Measurements from ENCODE around the gene FOXM1. TPM values are rescaled to one million over a fixed set of nuclear protein-coding genes. Genes with fewer than 3 reads are reported as not detected.

FOXM1 gene
- total RNA-seq, 2 experiments from 2014 or later: 0.59 to 0.80 TPM

- Histone ChIP-seq H3K4me3 (ENCODE audit: low read length) (peak overlapping the region; percentile 82), H3K27ac (ENCODE audit: low read depth in 1 of 2, low read length in 2 of 2) (peak overlapping the region in 1 of 2 donors; percentile 93), H3K27me3 (ENCODE audit: control insufficient read depth in 1 of 2, insufficient read depth in 2 of 2, low read length in 2 of 2) (no peaks in the 10 kb centered on the region), H3K36me3 (ENCODE audit: insufficient read depth, low read length) (peaks cover 13% of the 10 kb centered on the region), H3K9me3 (ENCODE audit: control insufficient read depth in 1 of 2, insufficient read depth in 1 of 2, low read length in 2 of 2) (no peaks in the 10 kb centered on the region), H3K4me1 (ENCODE audit: insufficient read depth, low read length) (peaks cover 18% of the 10 kb centered on the region)
- Mint-ChIP-seq H3K4me1 (ENCODE audit: low read depth) (peaks cover 37% of the 10 kb centered on the region), H3K9me3 (no peaks in the 10 kb centered on the region), H3K27me3 (no peaks in the 10 kb centered on the region), H3K36me3 (ENCODE audit: low read depth) (peaks cover 32% of the 10 kb centered on the region), H3K4me3 (peak overlapping the region; percentile 96), H3K27ac (peak overlapping the region; percentile 99)
- ATAC-seq (ENCODE audit: poor library complexity): no peak
- no peak for TF ChIP-seq CTCF (IDR thresholded peaks at IDR 0.05)
- ChIA-PET CTCF (no interaction called here), POLR2A (interaction anchor here (1.0 to 2.1 kb wide), 2 partner anchors 16 to 17 kb away, joined by 3 to 37 read pairs; partner anchors contain the start of gene FKBP4)
- no peak for DNase-seq
- intact Hi-C loops (cut with DNase I, micrococcal nuclease): loop anchor here (1.0 to 5.0 kb wide), 5 partner anchors 18 to 120 kb away; partner anchors contain the start of genes FKBP4 (in 1 of the 2), FOXM1 (in 1 of the 2), RHNO1 (in 1 of the 2) and TULP3 (in 1 of the 2)
These were observed 65.2 kb downstream of the FOXM1 start for GRCh38 chr12:2811801-2812200.

Other genes starting within 250 kb of the FOXM1 start
- 10 to 100 TPM; 35.7 to 40.3 TPM for gene FKBP4, start 82.2 kb downstream of the FOXM1 start, total RNA-seq
- gene ITFG2, start 64.5 kb downstream of the FOXM1 start, total RNA-seq: 10 to 100 TPM; 61.3 to 68.5 TPM
- not detected for gene NRIP2, start 42.1 kb downstream of the FOXM1 start, total RNA-seq
- gene TEX52, start 20.1 kb downstream of the FOXM1 start, total RNA-seq: not detected
- 10 to 100 TPM; 26.5 to 31.3 TPM for gene RHNO1, start within 50 bp of the FOXM1 start, total RNA-seq
- 1 to 10 TPM; 4.2 to 5.5 TPM for gene TULP3, start 13.7 kb upstream of the FOXM1 start, total RNA-seq
- not detected for gene TEAD4, start 82.2 kb upstream of the FOXM1 start, total RNA-seq
- gene TSPAN9, start 200.2 kb upstream of the FOXM1 start, total RNA-seq: 1 to 10 TPM in 1 of 2 experiments, under 1 TPM in 1; 0.82 to 1.3 TPM